Hematopoietic multipotent progenitor cell treated with erythropoietin and hydrocortisone succinate and interleukin-3 and kit ligand, for 6 days (in vitro differentiated cells): ENCODE results near the gene EXOC6B.
"Not testable (repeated sequence)": the region's sequence is repeated elsewhere in the genome, so short reads cannot be mapped to it uniquely, and the experiment has no call there.

Experiments used
- DNase-seq: peaks from one replicate; pipeline ENCODE4 v3.0.0-alpha.2; 2015

Gene EXOC6B

GRCh38 chr2:72602711-72603110 lies 223.1 kb downstream of the EXOC6B start:
- DNase-seq, result no peak

- DNase-seq, result no peak
Observed at GRCh38 chr2:72602095-72602494, 223.7 kb downstream of the EXOC6B start.

GRCh38 chr2:72583836-72584235 lies 242.0 kb downstream of the EXOC6B start:
- DNase-seq, result not testable (repeated sequence)

- DNase-seq, result no peak
Observed at GRCh38 chr2:72583376-72583775, 242.5 kb downstream of the EXOC6B start.

- peak; percentile 6 for DNase-seq
Observed at GRCh38 chr2:72581560-72582181, 244.2 kb downstream of the EXOC6B start.

- peak; percentile 81 for DNase-seq
Observed at GRCh38 chr2:72579591-72580180, 246.1 kb downstream of the EXOC6B start.

GRCh38 chr2:72576861-72577260 lies 249.0 kb downstream of the EXOC6B start:
- DNase-seq, result no peak

GRCh38 chr2:72576459-72576858 lies 249.4 kb downstream of the EXOC6B start:
- no peak for DNase-seq

GRCh38 chr2:72574886-72575285 lies 250.9 kb downstream of the EXOC6B start:
- no peak for DNase-seq

- DNase-seq, result no peak
Observed at GRCh38 chr2:72573232-72573631, 252.6 kb downstream of the EXOC6B start.

GRCh38 chr2:72572501-72572900 lies 253.3 kb downstream of the EXOC6B start:
- DNase-seq, result no peak

GRCh38 chr2:72570413-72570812 lies 255.4 kb downstream of the EXOC6B start:
- no peak for DNase-seq

- peak; percentile 37 for DNase-seq
Observed at GRCh38 chr2:72562451-72563153, 263.2 kb downstream of the EXOC6B start.

- DNase-seq, result no peak
Observed at GRCh38 chr2:72561621-72562318, 264.1 kb downstream of the EXOC6B start.

GRCh38 chr2:72555943-72556342 lies 269.9 kb downstream of the EXOC6B start:
- no peak for DNase-seq

GRCh38 chr2:72555363-72555762 lies 270.5 kb downstream of the EXOC6B start:
- not testable (repeated sequence) for DNase-seq

GRCh38 chr2:72554910-72555309 lies 270.9 kb downstream of the EXOC6B start:
- DNase-seq, result not testable (repeated sequence)

GRCh38 chr2:72554381-72554780 lies 271.5 kb downstream of the EXOC6B start:
- DNase-seq, result no peak

GRCh38 chr2:72548081-72548764 lies 277.6 kb downstream of the EXOC6B start:
- no peak for DNase-seq

GRCh38 chr2:72545790-72546189 lies 280.0 kb downstream of the EXOC6B start:
- no peak for DNase-seq

- DNase-seq, result peak; percentile 2
Observed at GRCh38 chr2:72544554-72544953, 281.3 kb downstream of the EXOC6B start.

- peak; percentile 94 for DNase-seq
Observed at GRCh38 chr2:72543497-72544216, 282.2 kb downstream of the EXOC6B start.
